GM18505 (cell line): ENCODE results near the gene TEDC1.

Source experiments
- ATAC-seq: cut with Tn5 transposase; IDR thresholded peaks from one replicate; pipeline ENCODE4 v1.9.1; 2021; ENCODE audit not compliant: unreplicated experiment
- POLR2A ChIP-seq: IDR thresholded peaks from 4 replicates; pipeline ENCODE4 v1.6.1; 2011; ENCODE audit warnings: borderline replicate concordance; ENCODE audit not compliant: insufficient read depth, insufficient read length; ENCODE audit errors: extremely low read depth

TEDC1 gene

GRCh38 chr14:105529569-105530284 lies 38.7 kb downstream of the TEDC1 start:
- TF ChIP-seq POLR2A, result no peak

GRCh38 chr14:105530285-105531087 lies 39.4 kb downstream of the TEDC1 start:
- ATAC-seq, result no peak
- TF ChIP-seq POLR2A, result no peak

More at GRCh38 chr14:105529569-105530284, 38.7 kb downstream of the TEDC1 start:
- ATAC-seq, result no peak

- no peak for TF ChIP-seq POLR2A
- ATAC-seq, result no peak
Observed at GRCh38 chr14:105531088-105531893, 40.2 kb downstream of the TEDC1 start.

- no peak for ATAC-seq
- no peak for TF ChIP-seq POLR2A
Observed at GRCh38 chr14:105531894-105532623, 41.0 kb downstream of the TEDC1 start.

- no peak for ATAC-seq
- no peak for TF ChIP-seq POLR2A
Observed at GRCh38 chr14:105532735-105533141, 41.7 kb downstream of the TEDC1 start.

GRCh38 chr14:105533391-105533790 lies 42.3 kb downstream of the TEDC1 start:
- no peak for ATAC-seq

GRCh38 chr14:105533811-105534498 lies 42.9 kb downstream of the TEDC1 start:
- TF ChIP-seq POLR2A, result no peak
- ATAC-seq, result no peak

More at GRCh38 chr14:105533391-105533790, 42.3 kb downstream of the TEDC1 start:
- TF ChIP-seq POLR2A, result no peak

GRCh38 chr14:105534586-105534985 lies 43.5 kb downstream of the TEDC1 start:
- TF ChIP-seq POLR2A, result no peak
- no peak for ATAC-seq

GRCh38 chr14:105536051-105536450 lies 45.0 kb downstream of the TEDC1 start:
- TF ChIP-seq POLR2A, result no peak
- no peak for ATAC-seq

GRCh38 chr14:105536691-105537579 lies 45.9 kb downstream of the TEDC1 start:
- no peak for ATAC-seq
- TF ChIP-seq POLR2A, result no peak
